ENCODE results near the gene SIGLEC11. TPM values are rescaled to one million over a fixed set of nuclear protein-coding genes. Genes with fewer than 3 reads are reported as not detected.

SIGLEC11 gene
- polyA plus RNA-seq, 2 of the 4 experiments (the other 2 are of a cell fraction): not detected

- peak overlapping the region; percentile 82 for H3K4me2 ChIP-seq
- peak overlapping the region; percentile 70 for H3K4me3 ChIP-seq
- H3K9me3 ChIP-seq: no peaks in the 10 kb centered on the region
- POLR2A ChIA-PET: interaction anchor here (2.6 kb wide), 1 partner anchor 9 kb away, joined by 22 read pairs; no protein-coding TSS in a partner anchor
- H3K27ac ChIP-seq: peak overlapping the region; percentile 95 to 96; a peak in 3 of 6 replicates
- peaks cover 23% of the 10 kb centered on the region for H3K4me1 ChIP-seq
- FAIRE-seq (no peak), DNase-seq (ENCODE audit: low read depth in 1 of 2, low spot score in 1 of 2) (no peak), ATAC-seq (no peak)
- CTCF ChIA-PET: interaction anchor here (0.7 to 3.9 kb wide), 8 partner anchors 9 to 220 kb away, joined by 3 to 26 read pairs (median 4); no protein-coding TSS in a partner anchor
- WGBS (ENCODE audit: missing lambda C conversion rate): 90% methylated on average over 14 of the region's 14 CpGs
- TF ChIP-seq GATA3 (IDR thresholded peaks at IDR 0.05; ENCODE audit: borderline replicate concordance) (no peak), FOSL2 (IDR thresholded peaks at IDR 0.05) (no peak), FOSL2 (CRISPR knock-in tag; IDR thresholded peaks at IDR 0.05) (no peak), ZNF302 (CRISPR knock-in tag; IDR thresholded peaks at IDR 0.05) (no peak), NR3C1 (IDR thresholded peaks at IDR 0.05) (no peak), TFCP2L1 (CRISPR knock-in tag; IDR thresholded peaks at IDR 0.05) (no peak), FOSB (CRISPR knock-in tag; IDR thresholded peaks at IDR 0.05) (no peak), ELK1 (IDR thresholded peaks at IDR 0.05; ENCODE audit: low read depth, low read length) (no peak), PHF8 (IDR thresholded peaks at IDR 0.05; ENCODE audit: borderline replicate concordance, low read depth) (no peak), USF2 (IDR thresholded peaks at IDR 0.05) (no peak), HOXB5 (CRISPR knock-in tag; IDR thresholded peaks at IDR 0.05) (no peak), HMGXB4 (CRISPR knock-in tag; IDR thresholded peaks at IDR 0.05; ENCODE audit: borderline replicate concordance) (no peak)
Observed at GRCh38 chr19:49927526-49928264, 33.3 kb downstream of the SIGLEC11 start.

DNA sequence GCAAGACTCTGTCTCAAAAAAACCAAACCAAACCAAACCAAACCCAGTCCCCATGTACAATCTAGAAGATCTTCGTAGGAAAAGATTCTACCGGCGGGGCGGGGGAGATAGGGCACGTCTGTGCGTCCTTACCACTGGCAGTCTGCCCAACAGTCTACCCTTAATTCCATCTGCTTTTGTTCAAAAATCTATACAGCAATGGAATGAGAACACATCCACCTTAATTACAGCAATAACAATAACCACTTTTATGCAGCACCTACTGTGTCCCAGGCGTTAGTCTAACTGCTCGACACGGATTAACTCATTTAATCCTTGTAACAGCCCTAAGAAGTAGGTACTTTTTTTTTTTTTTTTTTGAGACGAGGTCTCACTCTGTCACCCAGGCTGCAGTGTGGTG lies 34.5 kb downstream of the SIGLEC11 start:
- ChIA-PET CTCF (interaction anchor here (0.9 to 3.9 kb wide), 4 partner anchors 10 to 36 kb away, joined by 3 to 26 read pairs (median 9); no protein-coding TSS in a partner anchor), POLR2A (no interaction called here)
- 96% methylated on average over 10 of the region's 10 CpGs for WGBS (ENCODE audit: missing lambda C conversion rate)
- FAIRE-seq (no peak), DNase-seq (ENCODE audit: low read depth in 1 of 2, low spot score in 1 of 2) (no peak), ATAC-seq (no peak)
- Histone ChIP-seq H3K4me2 (no peak overlapping the region; the same call in 2 of the 3 replicates), H3K27ac (no peak overlapping the region), H3K4me3 (no peak overlapping the region), H3K4me1 (peaks cover 23% of the 10 kb centered on the region), H3K9me3 (no peaks in the 10 kb centered on the region)
- TF ChIP-seq HMGXB4 (CRISPR knock-in tag; IDR thresholded peaks at IDR 0.05; ENCODE audit: borderline replicate concordance) (no peak), EP300 (IDR thresholded peaks at IDR 0.05) (no peak), ZFP36 (IDR thresholded peaks at IDR 0.05; ENCODE audit: borderline replicate concordance, partially characterized antibody) (no peak), SMC3 (IDR thresholded peaks at IDR 0.05) (no peak)

DNA sequence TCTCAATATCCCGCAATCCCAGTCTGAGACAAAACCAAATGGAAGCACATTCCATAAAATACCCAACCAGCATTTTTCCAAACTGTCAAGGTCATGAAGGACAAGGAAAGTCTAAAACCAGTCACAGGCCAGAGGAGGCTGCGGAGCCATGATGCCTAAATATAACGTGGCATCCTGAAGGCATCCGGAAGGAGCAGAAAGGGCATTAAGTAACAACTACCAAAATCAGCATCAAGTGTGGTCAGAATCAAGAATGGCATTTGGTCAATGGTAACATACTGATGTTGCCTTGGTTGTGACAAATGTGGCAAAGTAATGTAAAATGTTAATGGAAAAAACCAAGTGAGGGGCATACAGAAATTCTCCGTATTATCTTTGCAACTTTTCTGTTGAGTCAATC lies 35.5 kb downstream of the SIGLEC11 start:
- WGBS (ENCODE audit: missing lambda C conversion rate): 95% methylated on average over 5 of the region's 5 CpGs
- FAIRE-seq: peak; percentile 63
- Histone ChIP-seq H3K27ac (no peak overlapping the region), H3K9me3 (no peaks in the 10 kb centered on the region), H3K4me1 (peaks cover 23% of the 10 kb centered on the region), H3K4me2 (no peak overlapping the region), H3K4me3 (no peak overlapping the region)
- no peak for ATAC-seq
- no peak for DNase-seq (ENCODE audit: low read depth in 1 of 2, low spot score in 1 of 2)
- CTCF ChIA-PET: interaction anchor here (0.9 to 1.2 kb wide), 2 partner anchors 9 to 1341 kb away, joined by 3 read pairs; no protein-coding TSS in a partner anchor
- POLR2A ChIA-PET: interaction anchor here (0.7 kb wide), 1 partner anchor 17 kb away, joined by 4 read pairs; no protein-coding TSS in a partner anchor
- TF ChIP-seq EHMT2 (IDR thresholded peaks at IDR 0.05; ENCODE audit: low read depth) (no peak), HMGXB4 (CRISPR knock-in tag; IDR thresholded peaks at IDR 0.05; ENCODE audit: borderline replicate concordance) (no peak), EHF (CRISPR knock-in tag; IDR thresholded peaks at IDR 0.05) (no peak), HOXA7 (CRISPR knock-in tag; IDR thresholded peaks at IDR 0.05) (no peak), RAD21 (conservative IDR thresholded peaks at IDR 0.05 in 1 of 2, IDR thresholded peaks at IDR 0.05 in 1 of 2) (no peak), ELK1 (IDR thresholded peaks at IDR 0.05; ENCODE audit: low read depth, low read length) (no peak), RFX5 (IDR thresholded peaks at IDR 0.05) (no peak), HES2 (IDR thresholded peaks at IDR 0.05) (no peak), CBX8 (IDR thresholded peaks at IDR 0.05) (no peak)

All from A549 (cell line).